Measurements from ENCODE around the gene APP.

DNA sequence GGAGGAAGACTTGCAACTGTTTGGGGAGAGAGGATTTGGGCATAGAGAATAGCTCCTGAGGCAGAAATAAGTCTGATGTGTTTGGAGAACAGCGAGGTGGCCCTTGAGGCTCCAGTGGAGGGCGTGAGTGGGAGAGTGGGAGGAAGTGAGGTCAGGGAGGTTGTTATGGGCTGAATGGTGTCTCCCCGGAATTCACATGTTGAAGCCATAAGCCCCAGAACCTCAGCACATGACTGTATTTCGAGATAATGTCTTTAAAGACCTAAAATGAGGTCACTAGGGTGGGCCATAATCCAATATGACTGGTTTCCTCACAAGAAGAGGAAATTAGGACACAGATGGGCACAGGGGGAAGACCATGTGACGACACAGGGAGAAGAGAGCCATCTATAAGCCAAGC is 17.9 kb upstream of the APP start:
- TF ChIP-seq TAF1 (IDR thresholded peaks at IDR 0.05; ENCODE audit: borderline replicate concordance, low read depth, low read length) (no peak), POLR2AphosphoS5 (IDR thresholded peaks at IDR 0.05; ENCODE audit: low read depth, low read length) (no peak)
